Activated CD8-positive, alpha-beta memory T cell treated with anti-CD3 and anti-CD28 coated beads, Interleukin-2, amount 50 U/mL, for 1 hour (primary cell): ENCODE measurements around the gene CFAP92.
"Not testable (repeated sequence)": the region's sequence is repeated elsewhere in the genome, so short reads cannot be mapped to it uniquely, and the experiment has no call there.

Experiments used
- DNase-seq: peaks from one replicate; pipeline ENCODE4 v3.0.0-alpha.2; 2020; ENCODE audit errors: extremely low read depth

Gene CFAP92

DNA sequence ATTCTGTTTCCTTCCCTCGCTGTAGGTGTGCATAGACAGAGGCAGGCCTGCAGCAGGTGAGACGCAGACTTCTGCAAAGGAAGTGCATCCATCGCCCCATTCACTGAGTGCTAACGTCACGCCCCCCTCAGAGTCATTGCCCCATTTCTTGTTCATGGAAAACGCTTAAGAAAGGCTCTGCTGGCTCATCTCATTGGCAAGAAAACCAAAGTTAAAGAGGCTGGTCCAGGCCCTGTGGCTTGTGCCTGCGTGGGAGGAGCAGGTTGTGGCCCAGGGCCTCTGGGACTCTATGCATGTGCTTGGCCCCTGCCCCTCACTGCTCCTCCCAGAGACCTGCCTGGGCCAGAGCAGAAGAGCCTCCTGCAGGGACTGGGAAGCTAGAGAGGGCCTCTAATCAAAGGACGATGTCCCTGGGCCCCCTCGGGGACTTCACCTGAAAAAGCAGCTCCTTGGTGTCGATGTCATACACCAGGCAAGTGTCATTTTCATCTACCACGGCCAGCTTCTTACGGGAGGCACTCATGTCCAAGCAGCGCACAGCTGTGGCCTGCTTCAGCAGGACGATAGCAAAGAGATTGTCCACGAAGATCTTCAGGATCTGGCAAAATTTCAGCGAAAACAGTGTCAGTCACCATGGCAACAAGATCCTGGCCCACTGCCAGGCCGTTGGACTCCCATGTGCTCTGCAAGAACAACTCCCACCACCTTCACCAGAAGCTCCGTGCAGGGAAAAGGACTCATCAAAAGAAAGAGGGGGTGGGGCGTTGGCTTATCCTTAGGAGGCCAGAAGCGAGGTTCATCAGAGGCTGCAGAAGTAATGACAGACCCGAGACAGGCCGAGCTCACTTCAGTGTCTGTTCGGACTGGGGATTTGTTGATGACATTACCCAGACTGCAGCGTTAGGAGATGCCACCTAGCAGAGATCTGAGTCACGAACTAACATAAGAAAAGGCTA lies 128.7 kb downstream of the CFAP92 start:
- not testable (repeated sequence) for DNase-seq

DNA sequence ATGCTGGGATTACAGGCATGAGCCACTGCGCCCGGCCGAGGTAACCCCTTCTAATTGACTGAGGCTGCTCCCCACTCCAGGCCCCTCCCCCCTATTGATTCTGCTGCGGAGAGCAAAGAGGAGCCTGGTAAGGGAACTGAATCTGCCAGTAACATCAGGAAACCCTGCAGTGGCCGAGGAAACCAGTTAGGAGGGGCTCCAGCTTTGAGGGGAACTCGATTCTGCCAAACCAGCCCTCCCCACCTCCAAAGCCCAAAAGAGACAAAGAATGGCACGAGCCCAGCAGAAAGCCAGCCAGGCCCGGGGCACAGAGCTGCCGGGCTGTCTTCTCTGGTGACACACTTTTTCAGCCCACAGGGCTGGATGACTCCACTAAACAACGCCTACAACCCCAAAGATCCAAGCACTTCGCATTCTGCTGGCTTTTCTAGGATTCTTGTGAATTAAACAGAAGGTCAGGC lies 129.5 kb downstream of the CFAP92 start:
- no peak for DNase-seq

DNA sequence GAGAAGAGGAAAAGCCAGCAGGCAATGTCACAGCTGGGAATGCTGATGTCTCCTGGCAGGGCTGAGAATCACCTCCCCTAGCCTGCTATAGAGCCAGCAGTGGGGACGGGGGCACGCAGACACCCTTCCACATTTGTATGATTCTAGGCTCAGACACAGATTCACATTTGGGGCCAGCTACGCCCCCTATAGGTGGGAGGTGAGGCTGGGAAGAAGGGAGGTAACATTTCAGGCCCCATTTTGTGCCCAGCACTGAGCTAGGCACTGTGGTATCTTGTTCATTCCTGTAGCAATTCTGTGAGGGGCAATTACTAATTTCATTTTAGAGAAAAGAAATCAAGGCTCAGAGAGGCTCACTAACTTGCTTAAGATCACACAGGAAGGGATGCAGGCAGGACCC lies 130.3 kb downstream of the CFAP92 start:
- no peak for DNase-seq

DNA sequence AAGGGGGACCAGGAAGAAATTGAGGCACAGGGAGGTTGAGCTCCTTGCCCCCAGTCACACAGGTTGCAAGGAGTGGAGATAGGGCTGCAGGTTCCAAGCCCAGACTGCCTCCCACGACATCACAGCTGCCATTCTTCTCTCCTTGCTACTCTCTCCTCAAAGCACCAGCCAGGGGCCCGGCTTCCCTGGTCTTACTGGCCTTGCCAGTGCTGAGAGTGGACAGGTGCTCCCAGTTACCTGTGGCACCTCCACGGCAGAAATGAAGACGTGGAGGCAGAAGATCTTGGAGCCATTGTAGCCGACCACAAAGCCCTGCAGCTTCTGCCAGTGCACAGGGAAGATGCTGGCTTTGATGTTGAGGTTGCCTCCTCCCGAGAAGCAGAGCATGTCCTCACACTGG lies 132.4 kb downstream of the CFAP92 start:
- DNase-seq: no peak
